Left ventricle myocardium superior (tissue), 1 donor: ENCODE measurements around the gene FMNL3. TPM values are rescaled to one million over a fixed set of nuclear protein-coding genes. Genes with fewer than 3 reads are reported as not detected.
"Not testable (repeated sequence)": the region's sequence is repeated elsewhere in the genome, so short reads cannot be mapped to it uniquely, and the experiment has no call there.

Experiments
- ATAC-seq: fragments of 200-7000 bp; cut with Tn5 transposase; one replicate; pipeline ENCODE4 v1.9.1; 2020; ENCODE audit warnings: mild to moderate bottlenecking, moderate library complexity
- DNase-seq: peaks from one replicate; pipeline ENCODE4 v3.0.0-alpha.2; 2020
- intact Hi-C: fragments of 100-400 bp; cut with micrococcal nuclease; formaldehyde crosslinking; loops from one replicate; pipeline ENCODE4 v1.11.0; 2022
- long read RNA-seq: library from polyadenylated mRNA; unstranded; transcript quantifications from one replicate; pipeline ENCODE4 v2.0.0, GENCODE V29; 2021
- total RNA-seq: library from RNA; stranded (reverse); fragmentation: NEBNext Ultra II Directional; extraction: Animal tissue kit (Norgen Biotek cat#: 25700); gene quantifications from one replicate; pipeline ENCODE4 v1.2.1, GENCODE V29; 2021
- donor health status: DM: no; HTN: yes; CAD: no; lungs with severe emphysema.

FMNL3 gene, protein sequence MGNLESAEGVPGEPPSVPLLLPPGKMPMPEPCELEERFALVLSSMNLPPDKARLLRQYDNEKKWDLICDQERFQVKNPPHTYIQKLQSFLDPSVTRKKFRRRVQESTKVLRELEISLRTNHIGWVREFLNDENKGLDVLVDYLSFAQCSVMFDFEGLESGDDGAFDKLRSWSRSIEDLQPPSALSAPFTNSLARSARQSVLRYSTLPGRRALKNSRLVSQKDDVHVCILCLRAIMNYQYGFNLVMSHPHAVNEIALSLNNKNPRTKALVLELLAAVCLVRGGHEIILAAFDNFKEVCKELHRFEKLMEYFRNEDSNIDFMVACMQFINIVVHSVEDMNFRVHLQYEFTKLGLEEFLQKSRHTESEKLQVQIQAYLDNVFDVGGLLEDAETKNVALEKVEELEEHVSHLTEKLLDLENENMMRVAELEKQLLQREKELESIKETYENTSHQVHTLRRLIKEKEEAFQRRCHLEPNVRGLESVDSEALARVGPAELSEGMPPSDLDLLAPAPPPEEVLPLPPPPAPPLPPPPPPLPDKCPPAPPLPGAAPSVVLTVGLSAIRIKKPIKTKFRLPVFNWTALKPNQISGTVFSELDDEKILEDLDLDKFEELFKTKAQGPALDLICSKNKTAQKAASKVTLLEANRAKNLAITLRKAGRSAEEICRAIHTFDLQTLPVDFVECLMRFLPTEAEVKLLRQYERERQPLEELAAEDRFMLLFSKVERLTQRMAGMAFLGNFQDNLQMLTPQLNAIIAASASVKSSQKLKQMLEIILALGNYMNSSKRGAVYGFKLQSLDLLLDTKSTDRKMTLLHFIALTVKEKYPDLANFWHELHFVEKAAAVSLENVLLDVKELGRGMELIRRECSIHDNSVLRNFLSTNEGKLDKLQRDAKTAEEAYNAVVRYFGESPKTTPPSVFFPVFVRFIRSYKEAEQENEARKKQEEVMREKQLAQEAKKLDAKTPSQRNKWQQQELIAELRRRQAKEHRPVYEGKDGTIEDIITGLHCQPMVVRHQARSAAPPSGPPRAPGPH
- 11.3 TPM for total RNA-seq
- long read RNA-seq, partial matches to known transcripts: 2 of 6 reads
- long read RNA-seq, other reads (novel, unspliced or antisense): 4 of 6 reads

DNA sequence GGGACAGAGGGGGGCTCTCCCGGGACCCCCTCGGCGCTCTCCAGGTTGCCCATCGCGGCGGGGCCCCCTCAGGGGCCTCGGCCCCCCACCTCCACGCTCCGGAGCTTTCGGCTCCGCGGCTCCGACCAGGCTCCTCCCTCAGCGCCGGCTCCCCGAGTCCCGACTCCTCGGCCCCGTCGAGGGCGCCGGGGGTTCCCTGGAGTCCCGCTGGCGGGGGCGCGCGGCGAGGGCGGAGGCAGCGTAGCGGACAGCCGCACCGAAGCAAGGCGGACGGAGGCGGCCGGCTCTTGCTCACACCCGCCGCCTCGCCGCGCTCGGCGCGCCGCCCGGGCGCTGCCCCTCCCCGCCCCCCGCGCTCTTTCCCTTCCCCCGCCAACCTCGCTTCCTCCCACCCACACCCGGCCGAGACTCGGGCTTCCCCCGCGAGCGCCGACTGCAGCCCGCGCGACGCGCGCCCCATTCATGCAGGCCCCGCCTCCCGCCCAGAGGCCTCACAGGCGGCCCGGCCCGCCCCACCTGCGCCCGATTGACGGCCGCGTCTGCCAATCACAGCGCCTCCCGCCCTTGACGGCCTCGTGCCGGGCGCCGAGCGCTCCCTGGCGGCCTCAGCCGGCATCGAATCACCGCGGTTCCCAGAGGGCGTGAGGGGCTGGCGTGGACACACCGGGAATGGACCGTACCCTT lies at the start of gene FMNL3:
Gene FMNL3 (minus strand): TSS at position 278 of the 684 bp plus-strand sequence. CDS start 225 bp downstream, at position 53.
- peak; percentile 97 for ATAC-seq
- intact Hi-C loops: loop anchor here (5.0 kb wide), 1 partner anchor 65 kb away; no protein-coding TSS in a partner anchor
- peak; percentile 99 for DNase-seq

DNA sequence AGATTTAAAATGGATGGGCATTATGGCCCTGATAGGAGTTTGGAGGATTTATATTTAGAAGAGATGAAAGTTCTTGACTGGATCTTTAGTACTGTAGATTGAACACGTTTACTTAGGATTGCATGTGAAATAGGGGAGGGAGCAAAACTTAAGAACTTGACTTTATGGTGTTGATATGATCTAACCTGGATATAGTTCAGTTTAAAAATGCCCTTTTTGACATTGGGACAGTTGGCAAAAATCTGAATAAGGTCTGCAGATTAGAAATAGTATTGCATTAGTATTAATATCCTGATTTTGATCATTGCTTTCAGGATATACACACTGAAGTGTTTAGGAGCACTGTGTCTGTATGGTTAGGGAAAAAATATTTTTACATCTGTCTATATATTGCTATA lies 43.8 kb upstream of the FMNL3 start:
- intact Hi-C loops: no loop called here
- DNase-seq (no peak), ATAC-seq (no peak)

DNA sequence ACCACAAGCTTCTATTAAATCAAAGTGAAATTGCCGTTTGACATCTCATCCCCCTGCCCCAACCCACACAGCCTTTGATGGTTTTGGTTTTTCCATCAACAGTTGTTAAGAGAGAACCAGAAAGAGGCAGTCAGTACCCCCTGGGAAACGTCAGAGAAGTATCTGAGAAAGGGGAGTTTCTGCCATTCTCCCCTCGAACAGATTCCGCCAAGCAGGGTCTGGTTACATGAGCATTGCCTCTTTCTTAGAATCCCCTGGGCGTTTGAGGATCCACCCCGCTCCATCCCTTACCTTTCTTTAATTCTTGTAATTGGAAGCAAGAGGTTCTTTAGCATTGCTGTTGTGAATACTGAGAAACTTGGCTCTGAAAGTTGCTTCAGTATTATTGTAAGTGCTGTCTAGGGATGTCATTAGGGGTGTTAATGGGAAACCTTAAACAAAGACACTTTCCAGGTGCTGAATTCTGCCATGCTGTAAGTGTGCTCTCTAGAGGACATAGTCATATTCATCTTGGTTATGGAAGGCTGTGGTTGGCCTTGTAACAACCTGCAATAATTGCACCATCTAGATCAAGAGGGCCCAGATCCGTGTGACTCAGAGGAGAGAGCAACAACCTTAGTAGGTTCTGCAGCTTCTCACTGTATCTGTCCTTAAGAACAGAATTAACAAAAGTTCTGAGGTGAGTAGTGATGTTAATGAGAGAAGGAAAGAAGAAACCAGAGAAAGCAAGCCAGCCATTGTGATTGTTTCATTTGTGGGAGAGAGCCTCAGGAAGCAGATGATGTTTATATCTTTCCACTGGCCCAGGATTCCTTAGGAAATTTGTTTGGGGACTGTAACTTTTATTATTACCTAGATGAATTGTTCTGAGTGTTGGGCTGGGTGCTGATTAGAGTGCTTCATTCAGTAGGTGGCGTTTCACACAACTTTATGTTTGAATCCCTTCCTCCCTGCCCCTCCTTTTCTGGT lies 43.1 kb upstream of the FMNL3 start:
- DNase-seq: no peak
- intact Hi-C loops: no loop called here
- ATAC-seq: peak; percentile 45

DNA sequence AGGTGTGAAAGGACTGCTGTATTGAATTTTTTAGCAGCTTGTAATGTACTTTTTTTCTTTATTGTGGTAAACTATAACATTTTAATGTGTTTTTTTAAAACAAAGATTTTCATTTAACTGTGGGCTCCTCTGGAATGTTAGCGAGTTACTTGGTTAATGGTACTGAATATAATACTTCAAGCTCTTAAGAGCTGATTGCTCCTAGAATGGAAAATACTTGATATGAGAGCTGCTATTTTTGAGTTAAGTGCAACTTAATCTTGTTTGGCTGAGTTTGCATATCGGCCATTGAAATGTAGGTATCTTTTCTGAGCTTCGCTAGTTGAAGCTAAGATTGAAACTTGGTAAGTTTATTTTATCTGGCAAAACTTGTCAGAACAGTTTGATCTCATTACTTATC lies 41.6 kb upstream of the FMNL3 start:
- intact Hi-C loops: no loop called here
- DNase-seq (no peak), ATAC-seq (peak; percentile 59)

DNA sequence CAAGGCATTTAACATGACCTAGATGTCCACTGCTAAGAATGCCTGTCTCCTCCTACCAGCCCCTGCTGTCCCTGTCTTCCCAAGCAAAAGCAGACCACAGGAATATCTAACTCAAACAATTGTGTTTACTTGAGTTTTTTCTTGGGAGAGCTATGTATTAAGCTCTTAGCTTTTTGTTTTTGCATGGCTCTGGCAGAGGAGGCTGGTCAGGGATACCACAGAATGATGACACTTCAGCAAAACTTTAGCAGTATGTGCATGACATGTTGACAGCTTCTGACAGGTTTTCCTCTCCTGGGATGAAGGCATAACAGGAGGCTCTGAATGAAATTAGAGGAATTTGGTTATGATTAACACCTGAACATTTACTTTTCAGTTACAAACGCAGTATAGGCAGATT lies 41.1 kb upstream of the FMNL3 start:
- peak; percentile 29 for ATAC-seq
- intact Hi-C loops: no loop called here
- DNase-seq: no peak

DNA sequence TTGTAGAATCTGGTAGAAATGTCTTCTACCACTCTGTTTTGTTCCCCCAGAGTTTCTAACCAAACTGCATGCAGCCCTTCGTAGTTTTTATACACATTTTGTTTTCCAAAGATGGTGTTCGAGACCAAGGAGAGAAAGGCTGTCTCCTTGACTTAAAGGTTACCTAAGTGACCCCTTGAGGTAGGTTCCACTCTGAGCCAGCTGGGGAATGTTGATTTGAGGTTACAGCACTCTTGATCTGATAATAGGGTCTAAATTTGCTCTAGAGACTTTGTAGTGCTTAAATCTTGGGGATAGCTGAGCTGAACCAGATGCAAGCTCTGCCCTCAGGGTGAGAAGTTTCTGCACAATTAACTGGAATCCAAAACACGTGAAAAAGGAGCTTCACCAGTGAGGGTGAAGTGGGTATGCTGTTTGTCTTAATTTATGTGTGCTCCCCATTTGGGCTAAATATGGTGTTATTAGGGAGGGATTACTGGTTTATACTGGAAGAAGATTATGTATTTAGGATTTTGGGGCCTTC lies 37.2 kb upstream of the FMNL3 start:
- intact Hi-C loops: no loop called here
- DNase-seq (no peak), ATAC-seq (no peak)

DNA sequence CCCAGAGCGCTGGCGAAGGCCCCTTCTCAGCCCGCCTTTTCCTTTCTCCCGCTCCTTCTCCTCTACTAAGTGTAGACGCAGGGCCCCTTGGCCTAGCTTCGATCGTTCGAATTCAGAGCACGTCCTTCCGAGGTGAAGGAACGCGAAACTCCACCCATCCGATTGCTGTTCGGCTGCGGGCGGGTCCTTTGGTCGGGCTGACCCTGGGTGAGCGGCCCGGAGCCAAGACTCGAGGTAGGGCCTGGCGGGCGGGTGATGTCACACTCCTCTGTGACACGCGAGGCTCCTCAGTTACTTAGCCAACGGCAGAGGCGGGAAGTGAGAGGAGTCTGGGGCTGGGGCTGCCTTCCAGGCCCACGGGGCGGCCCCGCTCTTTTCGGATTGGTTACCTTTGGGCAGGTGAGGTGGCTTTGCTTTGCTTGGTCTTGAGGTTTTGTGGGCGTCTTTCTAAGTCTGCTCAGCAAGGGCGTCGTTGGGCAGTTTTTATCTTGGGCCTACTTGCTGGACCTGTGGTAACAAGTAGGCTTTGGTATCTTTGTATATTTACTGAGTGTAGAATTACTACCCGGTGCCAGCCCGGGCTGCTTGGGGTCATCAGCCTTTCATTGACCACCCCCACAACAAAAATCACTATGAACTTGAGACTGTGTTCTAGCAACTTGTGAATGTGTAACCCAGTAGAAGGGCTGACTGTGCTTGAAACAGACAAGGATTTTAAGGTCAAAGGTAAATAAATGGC lies 34.8 kb upstream of the FMNL3 start:
- DNase-seq (peak; percentile 91), ATAC-seq (peak; percentile 81)
- intact Hi-C loops: no loop called here

DNA sequence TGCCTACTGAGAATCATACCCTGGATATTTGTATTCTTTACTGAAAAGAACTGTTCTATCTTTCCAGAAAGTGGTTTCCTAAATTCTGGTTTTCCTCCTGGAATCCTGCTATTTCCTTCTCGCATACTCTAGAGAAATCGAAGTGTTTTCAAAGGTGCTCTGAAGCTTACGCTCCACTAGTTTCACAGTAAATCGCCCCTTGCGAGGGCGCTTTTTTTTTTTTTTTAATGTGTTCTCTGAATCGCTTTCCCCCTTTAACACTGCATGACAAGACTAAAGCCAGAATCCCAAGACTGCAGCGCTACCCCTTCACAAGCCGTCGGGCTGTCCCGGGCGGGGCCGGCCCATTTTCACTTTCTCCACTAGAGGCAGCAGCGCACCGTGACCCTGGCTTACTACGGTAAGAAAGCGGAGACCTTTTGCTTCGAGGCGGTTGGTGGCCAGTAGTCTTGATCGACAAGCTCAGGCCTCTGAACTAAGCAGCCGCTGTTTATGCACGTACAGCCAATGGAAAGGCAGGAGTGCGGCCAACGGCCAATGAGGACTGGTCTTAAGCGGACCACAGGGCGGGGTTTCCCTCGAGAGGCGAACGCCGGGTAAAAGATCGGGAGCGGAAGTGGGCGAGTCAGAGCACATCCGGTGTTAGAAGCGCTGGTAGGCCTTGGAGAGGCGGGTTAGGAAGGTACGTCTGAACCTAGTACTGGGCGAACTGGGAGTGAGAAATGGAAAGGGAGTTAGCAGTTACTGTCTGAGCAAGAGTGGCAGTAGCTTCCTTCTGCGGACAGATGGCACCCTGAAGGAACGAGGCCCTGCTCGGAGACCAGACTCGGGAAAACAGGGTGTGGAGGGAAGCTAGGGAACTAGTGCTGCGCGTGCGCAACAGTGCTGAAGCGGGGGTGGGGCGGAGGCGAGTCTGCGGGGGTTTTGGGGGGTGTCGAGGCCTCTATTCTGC lies 34.0 kb upstream of the FMNL3 start, which contains the start of gene TMBIM6:
Gene TMBIM6 (plus strand): TSS at position 628 of the 952 bp plus-strand sequence. CDS start 10,937 bp downstream, outside the sequence.
- peak; percentile 99 for DNase-seq
- ATAC-seq: peak; percentile 97
- intact Hi-C loops: no loop called here

DNA sequence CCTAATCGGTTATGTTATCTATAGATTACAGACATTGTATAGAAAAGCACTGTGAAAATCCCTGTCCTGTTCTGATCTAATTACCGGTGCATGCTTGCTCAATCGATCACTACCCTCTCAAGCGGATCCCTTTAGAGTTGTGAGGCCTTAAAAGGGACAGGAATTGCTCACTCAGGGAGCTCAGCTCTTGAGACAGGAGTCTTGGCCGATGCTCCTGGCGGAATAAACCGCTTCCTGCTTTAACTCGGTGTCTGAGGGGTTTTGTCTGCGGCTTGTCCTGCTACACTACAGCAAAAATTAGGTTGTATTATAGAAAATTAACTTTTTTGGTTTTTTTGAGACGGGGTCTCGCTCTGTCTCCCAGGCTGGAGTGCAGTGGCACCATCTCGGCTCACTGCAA lies 33.1 kb upstream of the FMNL3 start:
- ATAC-seq, DNase-seq, intact Hi-C loops: not testable (repeated sequence)

DNA sequence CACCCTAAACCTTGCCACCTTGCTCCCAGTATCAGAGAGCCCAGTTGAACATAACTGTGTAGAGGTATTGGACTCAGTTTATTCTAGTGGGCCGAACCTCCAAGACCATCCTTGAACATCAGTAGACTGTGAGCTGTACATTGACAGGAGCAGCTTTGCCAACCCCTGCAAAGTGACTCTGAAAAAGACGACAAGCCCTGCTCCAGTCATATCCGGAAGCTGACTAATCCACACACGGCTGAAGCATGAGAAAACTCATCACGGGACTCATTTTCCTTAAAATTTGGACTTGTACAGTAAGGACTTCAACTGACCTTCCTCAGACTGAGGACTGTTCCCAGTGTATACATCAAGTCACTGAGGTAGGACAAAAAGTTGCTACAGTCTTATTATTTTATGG lies 31.5 kb upstream of the FMNL3 start:
- DNase-seq, ATAC-seq, intact Hi-C loops: not testable (repeated sequence)

DNA sequence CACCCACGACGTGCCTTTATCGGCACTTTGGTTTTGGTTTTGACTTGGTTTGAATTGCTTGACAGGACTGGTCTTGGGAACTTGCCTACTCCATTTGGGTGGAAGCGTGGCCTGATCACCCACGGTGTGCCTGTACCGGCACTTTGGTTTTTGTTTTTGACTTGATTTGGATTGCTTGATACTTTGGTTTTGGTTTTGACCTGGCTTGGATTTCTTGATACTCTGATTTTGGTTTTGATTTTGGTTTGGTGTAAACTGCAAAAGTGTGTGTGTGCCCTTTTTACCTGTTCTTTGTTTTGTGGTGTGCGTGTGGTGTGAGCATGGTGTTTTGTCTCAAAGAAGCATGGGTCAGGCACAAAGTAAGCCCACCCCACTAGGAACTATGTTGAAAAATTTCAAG lies 27.7 kb upstream of the FMNL3 start:
- intact Hi-C loops, ATAC-seq, DNase-seq: not testable (repeated sequence)

DNA sequence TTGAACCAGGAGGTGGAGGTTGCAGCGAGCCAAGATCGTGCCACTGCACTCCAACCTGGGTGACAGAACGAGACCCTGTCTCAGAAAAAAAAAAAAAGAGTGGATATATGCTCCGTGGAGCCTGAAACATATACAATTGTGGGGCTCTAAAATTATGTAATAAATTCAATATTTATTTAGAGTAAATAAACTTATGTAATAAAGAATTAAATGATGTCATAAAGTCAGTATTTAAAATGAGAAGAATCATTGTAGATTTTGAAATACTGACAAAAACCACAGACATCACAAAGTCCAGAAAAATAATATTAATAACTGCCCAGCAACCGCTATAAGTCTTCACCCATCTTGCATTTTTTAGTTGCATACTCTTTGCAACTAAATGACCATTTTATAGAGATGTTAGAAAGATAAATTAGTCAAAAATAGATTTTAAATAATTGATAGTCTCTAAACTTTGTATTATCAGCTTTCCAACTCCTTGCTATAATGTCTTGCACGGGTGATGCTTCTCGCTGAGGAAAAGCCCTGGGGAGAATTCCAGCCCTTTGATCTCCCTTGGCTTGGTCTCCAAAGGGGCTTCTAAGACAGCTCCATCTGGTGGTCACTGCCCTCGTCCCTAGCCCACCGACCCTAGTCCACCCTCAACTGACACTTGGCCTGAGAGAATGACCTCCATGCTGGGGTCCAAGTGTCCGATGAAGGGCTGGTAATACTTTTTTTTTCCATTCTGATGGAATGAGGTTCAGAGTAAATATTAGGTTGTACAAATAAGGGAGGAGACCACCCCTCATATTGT lies 26.2 kb upstream of the FMNL3 start:
- ATAC-seq (no peak), DNase-seq (no peak)
- intact Hi-C loops: no loop called here

DNA sequence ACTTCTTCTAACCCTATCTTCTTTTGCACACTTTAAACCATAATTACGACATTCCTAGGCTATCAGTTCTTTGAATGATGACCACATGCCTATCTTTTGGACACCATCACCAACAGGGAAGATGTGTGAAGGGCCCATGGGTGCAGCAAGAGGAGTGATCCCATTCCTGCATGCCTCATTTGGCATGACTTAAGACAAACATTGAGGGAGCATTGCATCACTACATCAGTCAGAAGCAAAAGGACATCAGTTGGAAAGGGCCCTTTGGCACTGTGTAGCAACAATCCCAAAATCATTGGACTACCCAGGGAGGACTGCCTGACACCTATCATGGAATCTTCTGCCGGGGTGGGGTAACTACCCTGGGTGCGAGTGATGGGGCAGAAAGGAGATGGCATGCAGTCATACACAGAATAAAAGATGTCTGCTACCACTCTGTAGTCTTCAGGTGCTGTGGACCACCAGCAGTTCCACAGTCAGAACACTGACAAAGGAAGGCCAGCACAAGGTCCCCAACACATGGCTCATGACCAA lies 23.4 kb upstream of the FMNL3 start:
- intact Hi-C loops: no loop called here
- no peak for DNase-seq
- ATAC-seq: no peak

DNA sequence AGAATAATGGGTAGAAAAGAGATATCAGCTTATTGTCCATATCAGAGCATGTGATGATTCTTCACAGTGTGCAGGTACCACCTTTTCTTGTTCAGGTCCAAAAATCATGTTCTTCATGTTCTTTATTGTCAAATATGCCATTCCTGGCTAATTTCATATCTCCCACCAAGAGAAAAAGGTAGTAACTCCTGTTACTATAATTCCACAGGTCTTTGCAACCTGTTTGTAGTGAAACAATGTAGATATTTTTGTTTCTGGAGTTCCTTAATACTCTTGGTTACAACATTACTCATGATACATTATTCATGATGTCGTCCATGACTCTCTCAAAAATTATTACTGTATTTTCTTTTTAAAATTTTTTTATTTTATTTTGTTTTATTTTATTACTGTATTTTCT lies 22.8 kb upstream of the FMNL3 start:
- ATAC-seq: no peak
- intact Hi-C loops: no loop called here
- DNase-seq: no peak

DNA sequence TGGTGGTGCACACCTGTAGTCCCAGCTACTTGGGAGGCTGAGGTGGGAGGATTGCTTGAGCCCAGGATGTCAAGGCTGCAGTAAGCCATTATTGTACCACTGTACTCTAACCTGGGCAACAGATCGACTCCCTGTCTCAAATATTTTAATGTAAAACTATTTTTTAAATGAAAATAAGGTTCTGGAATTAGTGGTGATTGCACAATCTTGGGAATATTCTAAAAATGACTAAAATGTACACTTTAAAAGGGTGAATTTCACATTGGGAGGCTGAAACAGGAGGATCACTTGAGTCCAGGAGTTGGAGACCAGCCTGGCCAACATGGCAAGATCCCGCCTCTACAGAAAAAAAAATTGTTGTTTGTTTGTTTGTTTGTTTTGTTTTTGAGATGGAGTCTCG lies 21.2 kb upstream of the FMNL3 start:
- intact Hi-C loops: no loop called here
- ATAC-seq (no peak), DNase-seq (no peak)
